Kidney glomerular epithelial cell (primary cell): ENCODE results near the gene BTG2.
A peak's percentile ranks its signal among the peaks of the same experiment; 100 is the strongest.

Experiments used
- DNase-seq: peaks from one replicate; lab custom pipeline; 2025; lab: John Stamatoyannopoulos, UW

BTG2 gene

GRCh38 chr1:203276916-203277545, 28.3 kb upstream of the BTG2 start:
- DNase-seq, result no peak

- DNase-seq, result peak; percentile 46
These were observed 27.0 kb upstream of the BTG2 start for GRCh38 chr1:203278082-203278884.

DNA sequence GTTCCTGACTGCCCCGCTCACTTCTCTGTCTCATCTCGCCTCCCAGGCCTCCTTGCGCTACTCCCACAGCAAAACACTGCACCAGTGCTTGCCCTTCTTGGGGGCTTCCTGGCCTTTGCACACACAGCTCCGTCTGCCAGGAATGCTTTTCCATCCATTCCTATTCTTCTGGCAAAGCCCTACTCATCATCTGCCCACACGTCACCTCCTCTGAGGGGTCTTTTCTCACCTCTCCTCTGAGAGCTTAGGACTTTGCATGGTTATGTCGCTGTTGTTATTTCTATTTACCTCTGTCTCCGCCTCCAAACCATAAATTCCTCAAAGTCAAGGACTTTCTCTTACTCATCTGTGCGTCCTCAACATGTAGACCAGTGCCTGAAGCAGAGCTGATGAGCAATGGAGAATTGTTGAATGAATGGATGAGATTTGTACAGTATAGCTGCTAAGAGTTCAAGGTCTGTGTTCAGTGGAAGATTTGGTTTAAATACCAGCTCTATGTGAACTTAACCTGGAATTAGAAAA, 26.4 kb upstream of the BTG2 start:
- no peak for DNase-seq

DNA sequence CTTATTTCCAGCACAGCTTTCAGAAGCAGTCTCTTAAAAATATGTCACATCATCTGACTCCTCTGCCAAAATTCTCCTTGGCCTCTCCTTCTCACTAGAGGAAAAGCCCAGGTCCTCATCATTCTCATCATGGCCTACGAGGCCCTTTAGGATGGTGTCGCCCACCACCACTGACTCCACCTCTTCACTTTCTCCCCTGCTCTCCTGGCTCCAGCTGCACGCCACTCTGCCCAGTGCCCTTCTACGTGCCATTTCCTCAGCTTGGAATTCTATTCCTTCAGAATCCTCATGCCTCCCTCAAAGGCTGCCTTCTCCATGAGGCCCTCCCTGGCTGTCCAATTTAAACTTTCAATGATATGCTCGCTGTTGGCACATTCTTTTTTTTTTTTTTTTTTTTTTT, 25.3 kb upstream of the BTG2 start:
- no peak for DNase-seq

DNA sequence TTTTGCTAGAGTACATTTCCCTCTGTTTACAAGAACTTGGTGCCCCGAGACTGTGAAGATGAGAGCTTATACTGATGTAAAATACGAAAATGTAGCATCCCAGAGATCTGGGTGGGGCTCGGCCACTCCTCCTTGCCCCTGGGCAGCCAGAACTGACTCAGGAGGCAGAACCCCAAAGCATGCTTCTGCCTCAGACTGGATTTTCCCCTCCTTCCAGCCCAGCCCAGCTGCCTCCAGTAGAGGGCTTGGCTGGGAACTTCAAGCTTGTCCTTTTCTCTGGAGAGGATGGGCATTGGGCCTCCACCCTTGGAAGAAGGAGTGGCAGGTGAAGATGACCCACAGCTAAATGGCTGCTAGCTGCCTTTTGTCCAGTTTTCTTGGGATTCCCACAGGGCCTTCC, 24.3 kb upstream of the BTG2 start:
- DNase-seq, result no peak

DNA sequence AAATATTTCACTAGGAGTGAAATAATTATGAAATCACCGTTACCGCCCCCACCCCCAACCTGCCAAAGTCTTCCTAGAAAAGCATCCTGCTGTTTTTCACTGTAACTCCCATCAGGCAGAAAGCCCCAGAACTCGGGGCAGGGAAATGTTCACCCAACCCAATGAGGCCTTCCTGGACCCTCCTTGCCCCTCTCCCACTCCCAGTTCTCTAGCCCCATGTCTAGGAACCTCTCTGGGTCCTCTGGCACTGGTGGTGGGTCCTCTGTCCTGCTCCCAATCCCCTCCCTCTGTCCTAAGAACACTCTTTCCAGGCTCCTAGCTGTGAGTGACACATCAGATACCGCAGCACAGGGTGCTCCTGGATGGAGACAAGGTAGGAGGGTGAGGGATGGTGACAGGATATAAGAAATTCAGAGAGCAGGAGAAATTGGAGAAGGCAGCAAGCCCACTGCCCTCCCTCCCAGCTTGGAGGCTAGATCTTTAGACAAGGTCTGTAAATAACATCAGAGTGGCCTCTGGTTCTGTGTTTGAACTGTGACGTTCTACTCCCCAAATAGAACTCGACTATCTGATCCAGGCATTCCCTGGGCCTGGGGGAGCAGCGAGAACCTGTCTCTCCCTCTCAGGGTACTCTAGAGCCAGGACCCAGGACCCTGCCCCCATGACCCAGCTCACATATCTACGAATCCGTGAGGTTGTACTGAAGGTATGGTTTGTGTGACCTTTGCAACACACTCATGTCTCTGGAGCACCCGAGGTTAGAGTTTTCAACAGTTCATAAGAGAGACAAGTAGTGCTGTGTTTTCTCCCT, 23.3 kb upstream of the BTG2 start:
- no peak for DNase-seq

DNA sequence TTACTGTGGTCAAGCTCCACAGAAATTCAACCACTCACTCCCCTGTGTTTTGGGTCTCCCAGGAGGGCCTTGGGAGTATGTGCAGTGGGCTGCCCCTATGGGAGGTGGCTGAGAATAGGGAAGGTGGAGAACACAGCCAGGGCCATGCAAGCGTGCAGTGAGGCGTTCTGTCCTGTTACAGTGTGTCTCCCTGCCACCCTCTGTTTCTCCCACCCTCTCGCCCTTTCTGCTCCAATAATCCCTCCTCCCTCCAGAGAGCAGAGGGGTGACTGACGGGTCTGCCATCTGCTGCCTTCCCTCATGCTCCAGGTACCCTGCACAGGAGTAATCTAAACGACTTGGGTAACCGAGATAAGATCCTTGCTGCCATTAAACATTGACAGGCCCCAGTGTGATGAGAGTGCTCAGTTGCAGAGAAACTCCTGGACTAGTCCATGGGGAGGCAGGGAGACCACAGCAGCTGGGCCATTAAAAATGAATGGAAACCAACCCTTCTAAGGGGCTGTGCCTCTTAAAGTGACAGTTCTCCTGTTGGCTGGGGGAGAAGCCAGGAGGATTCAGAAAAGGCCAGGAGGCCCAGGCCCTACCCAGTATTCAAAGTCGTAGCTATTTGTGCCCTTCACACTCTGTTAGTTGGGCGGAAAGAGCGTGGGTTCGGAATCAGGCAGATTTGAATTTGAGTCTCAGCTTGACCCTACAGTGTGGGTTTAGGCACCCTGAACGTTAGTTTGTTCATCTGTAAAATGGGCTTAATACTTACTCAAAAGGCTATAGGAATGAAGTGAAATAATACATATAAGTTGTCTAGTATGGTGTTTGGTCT, 22.4 kb upstream of the BTG2 start:
- peak; percentile 69 for DNase-seq

GRCh38 chr1:203283597-203283996, 21.7 kb upstream of the BTG2 start:
- no peak for DNase-seq

- no peak for DNase-seq
These were observed 20.8 kb upstream of the BTG2 start for GRCh38 chr1:203284411-203285123.

DNA sequence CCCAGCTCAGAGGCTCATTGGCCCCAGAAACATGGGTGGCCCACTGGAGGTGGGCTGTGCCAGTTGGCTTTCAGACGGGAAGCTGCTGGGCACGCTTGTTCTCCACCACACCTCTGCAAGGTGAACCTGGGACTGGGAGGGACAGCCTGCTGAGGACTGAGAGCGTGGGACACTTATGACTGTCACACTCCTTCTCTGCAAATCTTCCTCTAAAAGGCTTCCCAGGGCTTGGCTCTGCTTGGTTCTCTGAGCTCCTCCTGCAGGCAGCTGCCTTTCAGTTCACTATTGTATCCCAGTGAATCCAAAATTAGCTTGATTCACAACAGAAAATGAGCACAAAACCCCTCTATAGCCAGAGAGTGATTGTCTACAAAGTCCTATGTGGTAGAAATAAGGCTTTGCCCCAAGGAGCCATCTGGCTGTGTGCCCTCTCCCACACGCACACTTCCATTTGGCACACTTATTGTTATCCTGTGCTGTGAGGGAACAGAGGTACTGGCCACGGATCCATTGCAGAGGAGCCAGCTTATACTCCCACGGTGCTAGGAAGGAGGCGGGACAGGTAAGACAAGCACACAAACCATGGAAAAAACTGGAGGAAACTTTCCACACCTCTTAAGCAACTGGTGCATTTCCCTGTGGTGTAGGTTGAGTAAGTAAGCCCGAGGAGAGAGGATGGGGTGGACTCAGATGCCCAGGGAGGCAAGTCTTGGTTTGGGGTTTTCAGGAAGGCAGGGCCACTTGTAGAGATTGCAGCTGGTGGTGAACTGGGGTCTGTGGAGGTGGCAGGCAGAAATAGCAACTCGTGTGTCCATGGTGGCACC, 18.9 kb upstream of the BTG2 start:
- no peak for DNase-seq

DNA sequence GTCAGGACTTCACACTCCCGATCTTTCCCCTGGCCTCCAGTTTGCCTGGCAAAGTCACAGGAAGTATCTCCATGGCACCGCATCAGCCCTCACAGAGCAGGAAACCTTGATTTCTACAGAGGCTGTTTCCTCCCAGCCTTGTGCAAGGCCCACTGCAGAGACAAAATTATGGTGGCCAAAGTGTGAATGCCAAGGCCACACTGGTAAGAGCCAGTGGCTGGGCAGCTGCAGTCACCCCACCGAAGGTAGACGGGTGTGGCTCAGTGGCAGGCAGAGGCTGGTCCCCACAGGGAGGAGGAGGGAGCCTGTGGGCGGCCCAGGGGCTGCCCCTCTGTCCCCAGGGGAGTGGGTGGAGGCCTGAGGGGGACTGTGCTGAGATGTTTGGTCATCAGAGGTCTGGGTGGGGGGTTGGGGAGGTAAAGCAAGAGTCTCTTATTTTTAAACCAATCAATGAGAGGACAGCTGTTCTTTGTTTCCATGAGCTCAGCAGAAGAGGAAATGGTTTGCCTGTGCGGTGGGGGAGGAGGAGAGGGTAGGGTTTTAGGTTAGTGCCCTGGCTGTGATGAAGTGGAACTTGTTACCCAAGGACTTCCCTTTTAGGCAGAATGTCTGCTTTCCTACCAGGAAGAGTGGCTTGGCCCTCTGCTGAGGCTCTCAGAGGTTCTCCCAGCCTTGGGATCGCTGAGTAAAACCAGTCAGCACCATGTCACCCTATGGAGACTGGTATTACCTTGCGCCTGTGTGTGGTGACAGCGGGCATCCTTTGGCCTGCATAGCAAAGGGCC, 18.0 kb upstream of the BTG2 start:
- DNase-seq, result no peak

DNA sequence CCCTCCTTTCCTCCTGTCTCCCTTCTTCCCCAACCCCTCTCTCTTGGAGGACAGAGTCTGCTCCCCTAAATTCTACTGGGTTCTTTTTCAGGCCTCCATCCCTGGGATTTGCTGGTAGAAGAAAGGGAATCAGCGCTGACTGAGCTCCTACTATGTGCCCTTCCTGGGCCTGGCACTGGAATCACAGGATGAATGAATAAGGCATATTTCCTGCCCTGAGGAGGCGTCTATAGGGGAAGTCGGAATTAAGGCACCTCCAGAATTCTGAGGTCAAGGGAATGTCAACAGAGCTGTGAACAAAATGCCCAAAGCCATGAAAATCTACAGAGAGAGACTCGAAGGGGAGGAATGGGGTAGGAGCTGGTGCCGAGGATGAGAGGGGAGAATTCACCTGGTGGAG, 17.4 kb upstream of the BTG2 start:
- no peak for DNase-seq

DNA sequence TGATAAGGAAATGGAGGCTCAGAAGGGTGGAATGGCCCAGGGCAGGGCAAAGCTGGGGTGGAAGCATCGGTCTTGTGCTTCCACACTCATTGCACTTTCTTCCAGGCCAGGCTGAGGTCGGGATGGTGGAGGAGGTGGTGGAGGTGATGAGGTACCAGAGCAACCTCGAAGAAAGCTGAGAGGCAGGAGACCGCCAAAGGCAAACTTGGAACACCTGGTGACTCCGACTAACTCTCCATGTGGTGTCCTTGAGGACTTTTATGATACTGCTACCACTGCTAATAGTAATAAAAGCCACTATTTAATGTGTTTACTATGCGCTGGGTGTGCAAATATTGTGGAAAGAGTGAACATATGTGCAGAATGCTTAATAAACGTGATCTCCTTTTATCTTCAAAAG, 16.9 kb upstream of the BTG2 start:
- no peak for DNase-seq

GRCh38 chr1:203289281-203289981, 15.9 kb upstream of the BTG2 start:
- DNase-seq, result no peak

GRCh38 chr1:203289982-203290260, 15.4 kb upstream of the BTG2 start:
- DNase-seq, result no peak

GRCh38 chr1:203290261-203291089, 14.8 kb upstream of the BTG2 start:
- peak; percentile 15 for DNase-seq

- DNase-seq, result no peak
These were observed 13.9 kb upstream of the BTG2 start for GRCh38 chr1:203291201-203292096.
